Activated T-cell treated with anti-CD3 and anti-CD28 coated beads, Interleukin-2, amount 50 U/mL, for 4 hours (primary cell): ENCODE results near the gene FXYD3. TPM values are rescaled to one million over a fixed set of nuclear protein-coding genes. Genes with fewer than 3 reads are reported as not detected.
A peak's percentile ranks its signal among the peaks of the same experiment; 100 is the strongest.

ENCODE experiments used
- ATAC-seq, 2 donors: fragments of 200-7000 bp; cut with Tn5 transposase; one replicate each; pipeline ENCODE4 v1.10.0; 2021
- DNase-seq: peaks from one replicate; pipeline ENCODE4 v3.0.0-alpha.2; 2020
- H3K27me3 Mint-ChIP-seq: one replicate; pipeline ENCODE4 v1.8.0; 2021; ENCODE audit warnings: low read depth, mixed read lengths
- H3K36me3 Mint-ChIP-seq: one replicate; pipeline ENCODE4 v1.8.0; 2022; ENCODE audit warnings: mixed read lengths; ENCODE audit not compliant: insufficient read depth
- H3K4me1 Mint-ChIP-seq: one replicate; pipeline ENCODE4 v1.8.0; 2021; ENCODE audit warnings: low read depth, mixed read lengths
- H3K4me3 Mint-ChIP-seq: one replicate; pipeline ENCODE4 v1.8.0; 2021; ENCODE audit warnings: mild to moderate bottlenecking, moderate library complexity, mixed read lengths
- H3K9me3 Mint-ChIP-seq: one replicate; pipeline ENCODE4 v1.8.0; 2021; ENCODE audit warnings: mixed read lengths
- total RNA-seq, 3 donors: library from RNA; stranded (reverse); gene quantifications; one replicate each; pipeline ENCODE4 v1.2.1, GENCODE V29; 2021

Gene FXYD3
- total RNA-seq, 3 donors from 2014 or later: 0.23 to 0.63 (median 0.41) TPM

DNA sequence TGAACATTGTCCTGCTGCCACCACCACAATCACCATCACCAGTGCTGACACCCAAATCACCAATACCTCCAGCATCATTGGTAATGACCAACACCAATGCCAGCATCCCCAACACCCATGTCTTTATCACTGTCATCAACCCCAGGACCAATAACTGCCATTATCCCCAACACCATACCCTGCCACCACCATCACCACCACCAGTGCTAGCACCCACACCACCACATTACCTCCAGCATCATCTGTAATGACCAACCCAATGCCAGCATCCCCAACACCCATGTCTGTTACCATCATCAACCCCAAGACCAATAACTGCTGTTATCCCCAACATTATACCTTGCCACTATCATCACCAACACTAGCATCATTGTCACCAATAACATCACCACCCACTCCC is 16.6 kb downstream of the FXYD3 start:
- Mint-ChIP-seq H3K4me3 (no peak overlapping the region), H3K4me1 (peaks cover 3% of the 10 kb centered on the region), H3K27me3 (no peaks in the 10 kb centered on the region), H3K36me3 (no peaks in the 10 kb centered on the region), H3K9me3 (no peaks in the 10 kb centered on the region)
- ATAC-seq: no peak
- DNase-seq: no peak

GRCh38 chr19:35133826-35134225 is 18.2 kb downstream of the FXYD3 start:
- no peak for ATAC-seq
- DNase-seq: no peak
- H3K36me3 Mint-ChIP-seq: no peaks in the 10 kb centered on the region
- no peaks in the 10 kb centered on the region for H3K9me3 Mint-ChIP-seq
- H3K4me1 Mint-ChIP-seq: peaks cover 5% of the 10 kb centered on the region
- H3K27me3 Mint-ChIP-seq: no peaks in the 10 kb centered on the region
- H3K4me3 Mint-ChIP-seq: no peak overlapping the region

DNA sequence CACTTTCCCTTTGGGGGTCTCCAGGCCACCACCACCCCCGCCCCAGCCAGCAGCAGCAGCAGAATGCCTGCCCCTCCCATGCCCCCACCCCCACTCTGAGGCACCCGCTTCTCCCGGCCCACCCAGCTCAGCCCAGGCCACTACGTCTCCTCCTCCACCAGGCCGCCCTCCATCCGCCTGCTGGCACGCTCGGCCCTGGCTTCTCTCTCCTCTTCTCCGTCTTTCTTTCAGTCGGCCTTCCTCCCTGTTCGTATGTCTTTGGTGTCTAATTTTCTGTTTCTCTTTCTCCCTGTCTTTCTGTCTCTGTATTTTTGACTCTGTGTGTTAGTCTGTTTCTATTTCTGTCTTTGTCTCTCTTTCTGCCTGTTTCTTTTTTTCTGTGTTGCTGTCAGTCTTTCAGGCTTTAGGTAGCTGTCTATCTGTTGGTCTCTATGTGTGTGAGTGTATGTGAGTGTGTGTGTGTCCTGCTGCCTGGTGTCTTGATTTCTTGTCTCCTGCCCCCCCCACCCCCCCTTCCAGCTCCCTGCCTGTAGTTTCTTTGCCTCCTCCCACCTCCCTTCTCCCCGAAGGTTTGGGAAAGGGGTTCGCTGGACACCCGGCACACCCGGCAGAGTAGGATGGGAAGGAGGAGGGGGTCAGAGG is 19.1 kb downstream of the FXYD3 start, which contains the start of gene LGI4:
LGI4 (minus strand) TSS at position 459 of the 642 bp plus-strand sequence; CDS start at position 80, 379 bp downstream.
- DNase-seq (no peak), ATAC-seq (no peak)
- Mint-ChIP-seq H3K36me3 (no peaks in the 10 kb centered on the region), H3K27me3 (no peaks in the 10 kb centered on the region), H3K9me3 (no peaks in the 10 kb centered on the region), H3K4me1 (peaks cover 5% of the 10 kb centered on the region), H3K4me3 (no peak within 1 kb of the TSS)

GRCh38 chr19:35135389-35135909 is 19.8 kb downstream of the FXYD3 start:
- ATAC-seq (peak; percentile 84 to 86), DNase-seq (peak; percentile 61)
- H3K4me3 Mint-ChIP-seq: no peak overlapping the region
- H3K27me3 Mint-ChIP-seq: no peaks in the 10 kb centered on the region
- peaks cover 5% of the 10 kb centered on the region for H3K4me1 Mint-ChIP-seq
- H3K9me3 Mint-ChIP-seq: no peaks in the 10 kb centered on the region
- H3K36me3 Mint-ChIP-seq: no peaks in the 10 kb centered on the region

- Mint-ChIP-seq H3K4me3 (no peak overlapping the region), H3K9me3 (no peaks in the 10 kb centered on the region), H3K36me3 (no peaks in the 10 kb centered on the region), H3K27me3 (no peaks in the 10 kb centered on the region), H3K4me1 (peaks cover 10% of the 10 kb centered on the region)
- no peak for DNase-seq
- ATAC-seq: no peak
Observed at GRCh38 chr19:35136231-35136630, 20.6 kb downstream of the FXYD3 start.

GRCh38 chr19:35136977-35137702 is 21.5 kb downstream of the FXYD3 start:
- Mint-ChIP-seq H3K36me3 (no peaks in the 10 kb centered on the region), H3K27me3 (no peaks in the 10 kb centered on the region), H3K4me3 (no peak overlapping the region), H3K9me3 (no peaks in the 10 kb centered on the region), H3K4me1 (peaks cover 18% of the 10 kb centered on the region)
- ATAC-seq: no peak
- DNase-seq: no peak

GRCh38 chr19:35138305-35138892 is 22.8 kb downstream of the FXYD3 start, which contains the start of gene FXYD1:
Gene FXYD1, plus strand, starts transcription at chr19:35138824. Its CDS starts 1,256 bp downstream, at chr19:35140080.
- Mint-ChIP-seq H3K4me1 (peaks cover 22% of the 10 kb centered on the region), H3K27me3 (no peaks in the 10 kb centered on the region), H3K9me3 (no peaks in the 10 kb centered on the region), H3K36me3 (no peaks in the 10 kb centered on the region), H3K4me3 (no peak within 1 kb of the TSS)
- ATAC-seq (no peak), DNase-seq (no peak)

GRCh38 chr19:35140207-35140961 is 24.8 kb downstream of the FXYD3 start:
- H3K9me3 Mint-ChIP-seq: no peaks in the 10 kb centered on the region
- H3K36me3 Mint-ChIP-seq: no peaks in the 10 kb centered on the region
- peaks cover 36% of the 10 kb centered on the region for H3K4me1 Mint-ChIP-seq
- H3K4me3 Mint-ChIP-seq: no peak overlapping the region
- DNase-seq (no peak), ATAC-seq (no peak)
- no peaks in the 10 kb centered on the region for H3K27me3 Mint-ChIP-seq

- H3K9me3 Mint-ChIP-seq: no peaks in the 10 kb centered on the region
- H3K36me3 Mint-ChIP-seq: no peaks in the 10 kb centered on the region
- H3K27me3 Mint-ChIP-seq: no peaks in the 10 kb centered on the region
- H3K4me1 Mint-ChIP-seq: peaks cover 34% of the 10 kb centered on the region
- DNase-seq: peak; percentile 97
- H3K4me3 Mint-ChIP-seq: peak overlapping the region; percentile 76
- ATAC-seq: peak; percentile 87 to 90
Observed at GRCh38 chr19:35140962-35141836, 25.6 kb downstream of the FXYD3 start.

- Mint-ChIP-seq H3K27me3 (no peaks in the 10 kb centered on the region), H3K9me3 (no peaks in the 10 kb centered on the region), H3K4me1 (peaks cover 34% of the 10 kb centered on the region), H3K36me3 (no peaks in the 10 kb centered on the region), H3K4me3 (peak overlapping the region; percentile 76)
- no peak for DNase-seq
- peak; percentile 7 to 8 for ATAC-seq
Observed at GRCh38 chr19:35141837-35142605, 26.4 kb downstream of the FXYD3 start.

- ATAC-seq: peak in 1 of 2 donors; percentile 15
- H3K4me3 Mint-ChIP-seq: peak overlapping the region; percentile 76
- no peaks in the 10 kb centered on the region for H3K36me3 Mint-ChIP-seq
- no peaks in the 10 kb centered on the region for H3K27me3 Mint-ChIP-seq
- no peaks in the 10 kb centered on the region for H3K9me3 Mint-ChIP-seq
- H3K4me1 Mint-ChIP-seq: peaks cover 31% of the 10 kb centered on the region
- DNase-seq: peak; percentile 70
Observed at GRCh38 chr19:35142606-35143230, 27.1 kb downstream of the FXYD3 start.

DNA sequence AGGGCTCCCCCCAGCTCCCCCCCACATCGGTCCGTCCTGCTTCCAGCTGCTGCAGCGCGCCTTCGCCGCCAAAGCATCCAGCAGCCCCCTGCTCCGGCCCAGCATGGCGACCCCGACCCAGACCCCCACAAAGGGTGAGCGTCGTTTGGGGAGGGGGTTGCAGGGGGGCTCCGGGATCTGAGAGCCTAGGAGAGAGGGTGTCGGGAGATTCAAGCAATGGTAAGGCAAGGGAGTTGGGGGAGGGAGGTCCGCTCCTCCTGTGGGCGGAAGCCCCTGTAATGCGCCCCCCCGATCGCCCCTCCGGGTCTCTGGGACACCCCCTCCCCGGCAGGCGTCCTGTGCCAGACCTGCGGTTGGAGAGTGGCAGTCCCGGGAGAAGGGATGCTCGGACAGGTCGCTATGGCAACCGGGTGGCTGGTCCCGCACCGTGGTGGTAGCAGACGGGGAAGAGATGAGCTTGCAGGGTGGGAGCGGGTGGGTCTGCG is 27.6 kb downstream of the FXYD3 start, which contains the start of gene FXYD7:
FXYD7 (plus strand) TSS at position 25 of the 485 bp plus-strand sequence; CDS start at position 104, 79 bp downstream.
- Mint-ChIP-seq H3K4me1 (peaks cover 31% of the 10 kb centered on the region), H3K9me3 (no peaks in the 10 kb centered on the region), H3K27me3 (no peaks in the 10 kb centered on the region), H3K36me3 (no peaks in the 10 kb centered on the region), H3K4me3 (peak within 1 kb of the TSS; percentile 76)
- ATAC-seq (no peak), DNase-seq (no peak)
